A673 (cell line): ENCODE data around the gene DGKD. TPM values are rescaled to one million over a fixed set of nuclear protein-coding genes. Genes with fewer than 3 reads are reported as not detected.

Experiments used
- BruUV-seq: library from RNA; stranded (reverse); fragments of 400-500 nt; replicated peaks from 2 replicates; lab custom pipeline; 2021; lab: Mats Ljungman, UMichigan
- CTCF ChIA-PET: fragments of 300-600 bp; sonication (Branson Sonifier 250); formaldehyde crosslinking; loops from one replicate; lab custom pipeline; 2022; ENCODE audit warnings: antibody characterized with exemption; lab: Charles Lee
- POLR2A ChIA-PET: fragments of 300-600 bp; sonication (Branson Sonifier 250); formaldehyde crosslinking; loops from one replicate; lab custom pipeline; 2022; ENCODE audit warnings: antibody characterized with exemption; ENCODE audit not compliant: low non-redundant PET; lab: Charles Lee
- DNase-seq: peaks from one replicate; pipeline ENCODE4 v3.0.0-alpha.2; 2015; ENCODE audit warnings: low spot score
- H3K27ac ChIP-seq: fragments of 200-600 bp; sonication (generic); 2 replicates; pipeline ENCODE4 v1.5.1; 2016; ENCODE audit warnings: mixed run types, low read depth, mild to moderate bottlenecking, mixed read lengths, antibody characterized with exemption, low read length; ENCODE audit not compliant: poor library complexity, severe bottlenecking
- H3K27me3 ChIP-seq: fragments of 200-600 bp; sonication (generic); replicated peaks from 2 replicates; pipeline ENCODE4 v1.6.1; 2017; ENCODE audit warnings: mixed run types, low read depth, mild to moderate bottlenecking, mixed read lengths, antibody characterized with exemption, low read length; ENCODE audit not compliant: insufficient read depth, poor library complexity
- H3K36me3 ChIP-seq: fragments of 200-600 bp; sonication (generic); 2 replicates; pipeline ENCODE4 v1.6.1; 2016; ENCODE audit warnings: mixed run types, mild to moderate bottlenecking, mixed read lengths, antibody characterized with exemption, low read length; ENCODE audit not compliant: insufficient read depth, poor library complexity, severe bottlenecking
- H3K4me1 ChIP-seq: fragments of 200-600 bp; sonication (generic); 2 replicates; pipeline ENCODE4 v1.6.1; 2017; ENCODE audit warnings: mixed run types, mild to moderate bottlenecking, mixed read lengths, antibody characterized with exemption, low read length; ENCODE audit not compliant: insufficient read depth, poor library complexity, severe bottlenecking
- H3K4me3 ChIP-seq: fragments of 200-600 bp; sonication (generic); 2 replicates; pipeline ENCODE4 v1.5.1; 2016; ENCODE audit warnings: low read depth, mixed run types, mild to moderate bottlenecking, mixed read lengths, low read length; ENCODE audit not compliant: poor library complexity, severe bottlenecking
- H3K9me3 ChIP-seq: fragments of 200-600 bp; sonication (generic); 2 replicates; pipeline ENCODE4 v1.6.1; 2016; ENCODE audit warnings: mixed run types, low read depth, mild to moderate bottlenecking, mixed read lengths, antibody characterized with exemption, low read length; ENCODE audit not compliant: poor library complexity, severe bottlenecking
- EZH2 ChIP-seq: fragments of 200-600 bp; sonication (generic); IDR thresholded peaks from 2 replicates; pipeline ENCODE4 v1.6.1; 2017; ENCODE audit warnings: borderline replicate concordance, low read depth, mild to moderate bottlenecking, mixed read lengths, antibody characterized with exemption, low read length; ENCODE audit not compliant: poor library complexity, severe bottlenecking
- intact Hi-C: fragments of 100-400 bp; cut with micrococcal nuclease; formaldehyde crosslinking; loops from one replicate; pipeline ENCODE4 v1.10.0; 2022; ENCODE audit not compliant: unreplicated experiment
- total RNA-seq: library from RNA; stranded (reverse); gene quantifications from 2 replicates; pipeline ENCODE4 v1.2.3, GENCODE V29; 2021
- TF ChIP-seq, protein P1 (sequence below): fragments of 300-800, 200-600 bp; sonication (generic); conservative IDR thresholded peaks from 2 replicates; pipeline ENCODE4 v1.5.1; 2017; ENCODE audit warnings: low read depth, mild to moderate bottlenecking, antibody characterized with exemption, low read length, moderate library complexity, mixed read lengths

DGKD gene
- total RNA-seq, 1 experiment from 2014 or later = 128 TPM

DNA sequence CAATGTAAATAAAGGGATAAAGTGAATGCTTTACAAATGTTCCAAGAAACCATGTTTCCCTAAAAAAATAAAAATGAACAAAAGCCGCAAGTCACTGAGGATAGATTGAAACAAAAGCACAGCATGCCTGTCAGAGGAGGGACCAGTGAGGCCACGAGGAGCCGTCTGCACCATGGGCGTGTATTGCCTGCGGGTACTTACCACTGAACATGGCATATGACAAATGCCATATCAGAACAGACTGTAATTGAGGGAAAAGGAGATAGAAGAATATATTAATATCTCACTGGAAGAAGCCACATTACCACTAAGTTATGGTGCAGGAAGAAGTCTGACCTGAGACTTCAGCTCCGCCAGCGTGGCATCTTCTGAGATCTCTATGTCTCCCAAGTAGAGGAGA, 136.5 kb downstream of the DGKD start:
- BruUV-seq = no TSS peak
- Histone ChIP-seq H3K27me3 (no peaks in the 10 kb centered on the region), H3K9me3 (no peaks in the 10 kb centered on the region), H3K4me1 (no peaks in the 10 kb centered on the region), H3K27ac (no peak overlapping the region), H3K36me3 (no peaks in the 10 kb centered on the region), H3K4me3 (no peak overlapping the region)
- no peak for DNase-seq
- POLR2A ChIA-PET = no interaction called here
- intact Hi-C loops = no loop called here
- CTCF ChIA-PET = no interaction called here
- TF ChIP-seq, protein P1, sequence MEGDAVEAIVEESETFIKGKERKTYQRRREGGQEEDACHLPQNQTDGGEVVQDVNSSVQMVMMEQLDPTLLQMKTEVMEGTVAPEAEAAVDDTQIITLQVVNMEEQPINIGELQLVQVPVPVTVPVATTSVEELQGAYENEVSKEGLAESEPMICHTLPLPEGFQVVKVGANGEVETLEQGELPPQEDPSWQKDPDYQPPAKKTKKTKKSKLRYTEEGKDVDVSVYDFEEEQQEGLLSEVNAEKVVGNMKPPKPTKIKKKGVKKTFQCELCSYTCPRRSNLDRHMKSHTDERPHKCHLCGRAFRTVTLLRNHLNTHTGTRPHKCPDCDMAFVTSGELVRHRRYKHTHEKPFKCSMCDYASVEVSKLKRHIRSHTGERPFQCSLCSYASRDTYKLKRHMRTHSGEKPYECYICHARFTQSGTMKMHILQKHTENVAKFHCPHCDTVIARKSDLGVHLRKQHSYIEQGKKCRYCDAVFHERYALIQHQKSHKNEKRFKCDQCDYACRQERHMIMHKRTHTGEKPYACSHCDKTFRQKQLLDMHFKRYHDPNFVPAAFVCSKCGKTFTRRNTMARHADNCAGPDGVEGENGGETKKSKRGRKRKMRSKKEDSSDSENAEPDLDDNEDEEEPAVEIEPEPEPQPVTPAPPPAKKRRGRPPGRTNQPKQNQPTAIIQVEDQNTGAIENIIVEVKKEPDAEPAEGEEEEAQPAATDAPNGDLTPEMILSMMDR = no peak
- no peak for TF ChIP-seq EZH2

DNA sequence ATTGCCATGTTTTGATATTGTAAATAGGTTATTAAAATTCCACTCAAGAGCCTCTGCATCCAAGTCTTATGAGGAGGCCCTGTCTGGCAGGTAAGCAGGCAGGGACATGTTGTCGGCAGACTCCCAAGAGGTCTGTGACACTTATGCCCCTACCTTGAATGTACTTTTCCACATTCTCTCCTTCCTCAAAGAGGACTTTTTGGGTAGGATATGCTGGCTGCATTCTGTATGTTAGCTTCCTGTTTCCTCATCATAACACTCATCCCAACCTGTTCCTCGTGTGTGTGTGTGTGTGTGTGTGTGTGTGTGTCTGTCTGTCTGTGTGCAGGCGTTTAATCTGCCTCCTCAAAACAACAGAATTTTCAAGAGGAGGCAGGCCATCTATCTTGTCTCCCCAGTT, 137.0 kb downstream of the DGKD start:
- TF ChIP-seq EZH2 = no peak
- TF ChIP-seq, protein P1 = no peak
- no TSS peak for BruUV-seq
- ChIA-PET POLR2A (no interaction called here), CTCF (no interaction called here)
- H3K9me3 ChIP-seq = no peaks in the 10 kb centered on the region
- no peaks in the 10 kb centered on the region for H3K4me1 ChIP-seq
- intact Hi-C loops = no loop called here
- H3K27me3 ChIP-seq = no peaks in the 10 kb centered on the region
- no peak overlapping the region for H3K4me3 ChIP-seq
- H3K27ac ChIP-seq = no peak overlapping the region
- no peaks in the 10 kb centered on the region for H3K36me3 ChIP-seq
- no peak for DNase-seq

DNA sequence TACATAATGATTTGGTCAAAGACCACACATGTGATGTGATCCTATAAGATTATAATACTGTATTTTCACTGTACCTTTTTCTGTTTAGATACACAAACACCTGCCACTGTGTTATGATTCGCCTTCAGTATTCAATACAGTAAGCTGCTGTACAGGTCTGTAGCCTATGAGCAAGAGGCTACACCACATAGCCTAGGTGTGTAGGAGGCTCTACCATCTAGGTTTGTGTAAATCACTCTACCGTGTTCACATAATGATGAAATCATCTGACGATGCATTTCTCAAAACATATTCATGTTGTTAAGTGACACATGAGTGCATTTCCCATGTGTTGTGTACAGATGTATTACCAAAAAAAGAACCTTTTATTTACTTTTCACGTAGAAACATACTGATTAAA, 137.8 kb downstream of the DGKD start:
- Histone ChIP-seq H3K36me3 (no peaks in the 10 kb centered on the region), H3K9me3 (no peaks in the 10 kb centered on the region), H3K27me3 (no peaks in the 10 kb centered on the region), H3K4me3 (no peak overlapping the region), H3K27ac (no peak overlapping the region), H3K4me1 (no peaks in the 10 kb centered on the region)
- intact Hi-C loops = no loop called here
- DNase-seq = no peak
- TF ChIP-seq EZH2 = no peak
- TF ChIP-seq, protein P1 = no peak
- BruUV-seq = no TSS peak
- CTCF ChIA-PET = no interaction called here
- POLR2A ChIA-PET = no interaction called here
